Mucosa of descending colon (tissue), 3 donors: ENCODE data around the gene TM4SF1. TPM values are rescaled to one million over a fixed set of nuclear protein-coding genes. Genes with fewer than 3 reads are reported as not detected.

Source experiments
- ATAC-seq: fragments of 200-7000 bp; cut with Tn5 transposase; one replicate; pipeline ENCODE4 v1.9.1; 2020; ENCODE audit warnings: mild to moderate bottlenecking, moderate library complexity
- DNase-seq, 3 donors: peaks; one replicate each; pipeline ENCODE4 v3.0.0-alpha.2; 2020
- H3K36me3 ChIP-seq: fragments of 200-600 bp; one replicate; pipeline ENCODE4 v1.8.0; 2021; ENCODE audit warnings: low read depth, mild to moderate bottlenecking
- H3K4me1 ChIP-seq: fragments of 200-600 bp; one replicate; pipeline ENCODE4 v1.8.0; 2021; ENCODE audit warnings: low read depth, mild to moderate bottlenecking
- H3K4me3 ChIP-seq: fragments of 200-600 bp; one replicate; pipeline ENCODE4 v1.8.0; 2021; ENCODE audit warnings: mild to moderate bottlenecking
- H3K9me3 ChIP-seq: fragments of 200-600 bp; one replicate; pipeline ENCODE4 v1.8.0; 2021; ENCODE audit warnings: mild to moderate bottlenecking
- intact Hi-C, 2 donors: fragments of 100-400 bp; cut with DNase I in 1 of 2; cut with micrococcal nuclease in 1 of 2; formaldehyde crosslinking; loops; one replicate each; pipeline versions ENCODE4 v1.11.0 to v1.11.1; 2022; cut with DNase I, micrococcal nuclease
- long read RNA-seq, 2 donors: library from polyadenylated mRNA; unstranded; transcript quantifications; one replicate each; pipeline ENCODE4 v2.0.0, GENCODE V29; 2019 to 2021
- total RNA-seq, 3 donors: library from RNA; stranded (reverse); fragmentation: NEBNext Ultra II Directional in 2 of 3; extraction: Animal tissue kit (Norgen Biotek cat#: 25700) in 2 of 3; gene quantifications; one replicate each; pipeline versions ENCODE4 v1.2.1 to v1.2.4, GENCODE V29; 2021 to 2023
- TF ChIP-seq, protein P1 (sequence below): fragments of 200-600 bp; IDR thresholded peaks from one replicate; pipeline ENCODE4 v1.8.0; 2022; ENCODE audit warnings: antibody characterized with exemption, mild to moderate bottlenecking
- donor health status: DM: no; HTN: no; CAD: no; lungs with moderate emphysema.
- donor health status: DM: no; HTN: no; CAD: no.
- donor health status: DM: no; HTN: yes; CAD: no.

TM4SF1 gene, protein sequence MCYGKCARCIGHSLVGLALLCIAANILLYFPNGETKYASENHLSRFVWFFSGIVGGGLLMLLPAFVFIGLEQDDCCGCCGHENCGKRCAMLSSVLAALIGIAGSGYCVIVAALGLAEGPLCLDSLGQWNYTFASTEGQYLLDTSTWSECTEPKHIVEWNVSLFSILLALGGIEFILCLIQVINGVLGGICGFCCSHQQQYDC
- total RNA-seq, result 10 to 100 TPM; 22.7 to 87.8 (median 24.9) TPM
- long read RNA-seq, donor 1, transcript TM4SF1-201 (5 exons, 1,771 nt), result major isoform, 38 of 40 reads
- long read RNA-seq, donor 1, partial matches to known transcripts, result 1 of 40 reads
- long read RNA-seq, donor 1, other reads (novel, unspliced or antisense), result 0 of 40 reads
- long read RNA-seq, donor 2, transcript TM4SF1-204 (4 exons, 976 nt), result minor isoform, 5 of 217 reads
- long read RNA-seq, donor 2, transcript TM4SF1-201 (5 exons, 1,771 nt), result major isoform, 210 of 217 reads
- long read RNA-seq, donor 2, partial matches to known transcripts, result 0 of 217 reads
- long read RNA-seq, donor 2, other reads (novel, unspliced or antisense), result 2 of 217 reads

GRCh38 chr3:149377408-149378364 lies at the start of gene TM4SF1:
Gene TM4SF1 (minus strand): TSS chr3:149377649. CDS start chr3:149377547, 102 bp downstream.
- TF ChIP-seq, protein P1, sequence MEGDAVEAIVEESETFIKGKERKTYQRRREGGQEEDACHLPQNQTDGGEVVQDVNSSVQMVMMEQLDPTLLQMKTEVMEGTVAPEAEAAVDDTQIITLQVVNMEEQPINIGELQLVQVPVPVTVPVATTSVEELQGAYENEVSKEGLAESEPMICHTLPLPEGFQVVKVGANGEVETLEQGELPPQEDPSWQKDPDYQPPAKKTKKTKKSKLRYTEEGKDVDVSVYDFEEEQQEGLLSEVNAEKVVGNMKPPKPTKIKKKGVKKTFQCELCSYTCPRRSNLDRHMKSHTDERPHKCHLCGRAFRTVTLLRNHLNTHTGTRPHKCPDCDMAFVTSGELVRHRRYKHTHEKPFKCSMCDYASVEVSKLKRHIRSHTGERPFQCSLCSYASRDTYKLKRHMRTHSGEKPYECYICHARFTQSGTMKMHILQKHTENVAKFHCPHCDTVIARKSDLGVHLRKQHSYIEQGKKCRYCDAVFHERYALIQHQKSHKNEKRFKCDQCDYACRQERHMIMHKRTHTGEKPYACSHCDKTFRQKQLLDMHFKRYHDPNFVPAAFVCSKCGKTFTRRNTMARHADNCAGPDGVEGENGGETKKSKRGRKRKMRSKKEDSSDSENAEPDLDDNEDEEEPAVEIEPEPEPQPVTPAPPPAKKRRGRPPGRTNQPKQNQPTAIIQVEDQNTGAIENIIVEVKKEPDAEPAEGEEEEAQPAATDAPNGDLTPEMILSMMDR, result no peak
- intact Hi-C loops, result no loop called here
- Histone ChIP-seq H3K9me3 (no peaks in the 10 kb centered on the region), H3K36me3 (no peaks in the 10 kb centered on the region), H3K4me3 (peak within 1 kb of the TSS; percentile 4), H3K4me1 (peaks cover 20% of the 10 kb centered on the region)
- ATAC-seq, result peak; percentile 84
- DNase-seq, result peak; percentile 46 to 58 (median 51)

- no peak for DNase-seq
- TF ChIP-seq, protein P1, result no peak
- intact Hi-C loops, result no loop called here
- no peaks in the 10 kb centered on the region for H3K9me3 ChIP-seq
- H3K36me3 ChIP-seq, result no peaks in the 10 kb centered on the region
- H3K4me1 ChIP-seq, result no peaks in the 10 kb centered on the region
- H3K4me3 ChIP-seq, result no peak overlapping the region
- ATAC-seq, result no peak
Observed at GRCh38 chr3:149426325-149426724, 48.9 kb upstream of the TM4SF1 start.

DNA sequence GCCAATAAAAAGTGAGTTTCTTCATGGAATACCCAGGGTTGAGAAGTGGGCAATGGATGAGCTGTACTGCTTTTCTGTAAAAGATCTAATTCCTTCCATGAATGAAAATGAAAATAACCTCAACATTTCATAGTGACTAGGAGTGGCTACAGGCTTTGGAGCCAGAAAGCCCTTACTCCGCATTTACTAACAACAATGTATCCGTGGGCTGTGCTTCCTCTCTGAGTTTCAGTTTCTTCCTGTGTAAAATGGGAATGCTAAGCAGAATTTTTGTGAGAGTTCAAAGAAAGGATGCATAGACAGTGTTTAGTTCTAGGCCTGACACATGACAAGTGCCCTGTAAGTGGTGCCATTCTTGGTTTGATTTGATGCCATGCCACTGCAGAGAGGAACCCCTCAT lies 47.5 kb upstream of the TM4SF1 start:
- TF ChIP-seq, protein P1, result no peak
- intact Hi-C loops, result no loop called here
- no peak for DNase-seq
- no peak for ATAC-seq
- Histone ChIP-seq H3K9me3 (no peaks in the 10 kb centered on the region), H3K4me3 (no peak overlapping the region), H3K36me3 (no peaks in the 10 kb centered on the region), H3K4me1 (no peaks in the 10 kb centered on the region)

DNA sequence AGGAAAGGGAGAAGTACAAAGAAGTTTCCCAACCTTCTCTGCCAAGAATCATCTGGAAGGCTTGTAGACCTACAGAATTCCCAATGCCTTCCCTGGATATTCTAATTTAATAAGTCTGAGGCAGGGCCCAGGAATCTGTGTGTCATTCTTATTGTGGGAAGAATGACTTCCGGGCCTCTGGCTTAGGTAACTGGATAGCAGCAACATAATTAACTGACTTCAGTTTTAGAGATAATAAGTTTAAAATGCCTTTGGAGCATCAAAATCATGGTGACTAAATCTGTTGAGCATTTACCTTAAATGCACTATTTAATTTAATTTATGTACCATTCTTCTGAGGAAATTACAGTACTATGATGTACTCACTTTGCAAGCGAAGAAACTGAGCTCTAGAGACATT lies 44.3 kb upstream of the TM4SF1 start:
- ATAC-seq (no peak), DNase-seq (no peak)
- Histone ChIP-seq H3K4me1 (no peaks in the 10 kb centered on the region), H3K36me3 (no peaks in the 10 kb centered on the region), H3K9me3 (no peaks in the 10 kb centered on the region), H3K4me3 (no peak overlapping the region)
- intact Hi-C loops, result no loop called here
- TF ChIP-seq, protein P1, result no peak

GRCh38 chr3:149419816-149420215 lies 42.4 kb upstream of the TM4SF1 start:
- Histone ChIP-seq H3K9me3 (no peaks in the 10 kb centered on the region), H3K36me3 (no peaks in the 10 kb centered on the region), H3K4me1 (no peaks in the 10 kb centered on the region), H3K4me3 (no peak overlapping the region)
- intact Hi-C loops, result no loop called here
- TF ChIP-seq, protein P1, result no peak
- ATAC-seq, result no peak
- no peak for DNase-seq
